ENCODE measurements around the gene NECTIN2.

- TF ChIP-seq GATA2 (IDR thresholded peaks at IDR 0.05; ENCODE audit: low read depth, low read length) (no peak), GATA3 (IDR thresholded peaks at IDR 0.05; ENCODE audit: low read depth, low read length) (no peak)
Observed at GRCh38 chr19:44869733-44870470, 23.8 kb downstream of the NECTIN2 start.

Data from SH-SY5Y (cell line).